WI38 (cell line): Measurements from ENCODE around the gene PASD1.
"Not testable (repeated sequence)": the region's sequence is repeated elsewhere in the genome, so short reads cannot be mapped to it uniquely, and the experiment has no call there.

Experiments used
- H3K4me3 ChIP-seq: 2 replicates; pipeline ENCODE4 v1.5.1; 2011; ENCODE audit warnings: low read depth, mild to moderate bottlenecking, control low read depth, low read length
- CTCF ChIP-seq: IDR thresholded peaks from 2 replicates; pipeline ENCODE4 v1.5.1; 2012; ENCODE audit warnings: low read depth, mild to moderate bottlenecking, control low read depth, low read length

PASD1 gene

GRCh38 chrX:151687635-151688034 is 124.2 kb downstream of the PASD1 start:
- H3K4me3 ChIP-seq: no peak overlapping the region
- no peak for TF ChIP-seq CTCF

GRCh38 chrX:151688695-151689094 is 125.2 kb downstream of the PASD1 start:
- no peak overlapping the region for H3K4me3 ChIP-seq
- no peak for TF ChIP-seq CTCF

- no peak overlapping the region for H3K4me3 ChIP-seq
- no peak for TF ChIP-seq CTCF
These were observed 129.3 kb downstream of the PASD1 start for GRCh38 chrX:151692825-151693224.

GRCh38 chrX:151694121-151694520 is 130.6 kb downstream of the PASD1 start:
- no peak overlapping the region for H3K4me3 ChIP-seq
- TF ChIP-seq CTCF: no peak

GRCh38 chrX:151694661-151695582 is 131.4 kb downstream of the PASD1 start, which contains the start of gene PRRG3:
TSS of gene PRRG3 (plus strand) at chrX:151695458. CDS start at chrX:151698815, 3,357 bp downstream.
- no peak for TF ChIP-seq CTCF
- no peak within 1 kb of the TSS for H3K4me3 ChIP-seq

GRCh38 chrX:151695583-151696340 is 132.3 kb downstream of the PASD1 start:
- no peak for TF ChIP-seq CTCF
- no peak overlapping the region for H3K4me3 ChIP-seq

- not testable (repeated sequence) for H3K4me3 ChIP-seq
These were observed 133.6 kb downstream of the PASD1 start for GRCh38 chrX:151697082-151697481.
